ENCODE measurements around the gene MAS1. TPM values are rescaled to one million over a fixed set of nuclear protein-coding genes. Genes with fewer than 3 reads are reported as not detected.
"Not testable (repeated sequence)": the region's sequence is repeated elsewhere in the genome, so short reads cannot be mapped to it uniquely, and the experiment has no call there.

MAS1 gene
- total RNA-seq, 3 donors from 2014 or later (not counting 1 experiment from before 2014, with no cell fraction given): not detected

- H3K4me1 Mint-ChIP-seq: no peaks in the 10 kb centered on the region
- no peaks in the 10 kb centered on the region for H3K4me1 ChIP-seq (ENCODE audit: control insufficient read depth, insufficient read depth, low read length)
- H3K27me3 Mint-ChIP-seq (ENCODE audit: low read depth in 2 of 2): peaks cover 16 to 21% of the 10 kb centered on the region in 2 donors
- no peaks in the 10 kb centered on the region for H3K9me3 Mint-ChIP-seq
- no peak overlapping the region for H3K27ac Mint-ChIP-seq
- no peak overlapping the region for H3K4me3 Mint-ChIP-seq
- peaks cover 3% of the 10 kb centered on the region for H3K27me3 ChIP-seq (ENCODE audit: control insufficient read depth, insufficient read depth, low read length)
- WGBS (ENCODE audit: insufficient coverage): 87% methylated on average over 9 of the region's 9 CpGs
- no peaks in the 10 kb centered on the region for H3K36me3 ChIP-seq (ENCODE audit: control insufficient read depth, insufficient read depth, low read length)
- DNase-seq (no peak), ATAC-seq (no peak)
- no peaks in the 10 kb centered on the region for H3K9me3 ChIP-seq (ENCODE audit: control insufficient read depth, insufficient read depth, low read length)
- peaks cover 8% of the 10 kb centered on the region for H3K36me3 Mint-ChIP-seq
- no peak for TF ChIP-seq CTCF (IDR thresholded peaks at IDR 0.05)
- H3K4me3 ChIP-seq (ENCODE audit: low read length): no peak overlapping the region
- H3K27ac ChIP-seq (ENCODE audit: low read length): no peak overlapping the region
- intact Hi-C loops (cut with micrococcal nuclease): no loop called here
Measured at GRCh38 chr6:159916752-159917151, 26.0 kb downstream of the MAS1 start.

GRCh38 chr6:159919011-159919511 is 28.3 kb downstream of the MAS1 start:
- H3K36me3 Mint-ChIP-seq: peaks cover 8% of the 10 kb centered on the region
- no peaks in the 10 kb centered on the region for H3K4me1 Mint-ChIP-seq
- no peak for TF ChIP-seq CTCF (IDR thresholded peaks at IDR 0.05)
- H3K27ac Mint-ChIP-seq: no peak overlapping the region
- no peaks in the 10 kb centered on the region for H3K9me3 Mint-ChIP-seq
- no peaks in the 10 kb centered on the region for H3K4me1 ChIP-seq (ENCODE audit: control insufficient read depth, insufficient read depth, low read length)
- intact Hi-C loops (cut with micrococcal nuclease): no loop called here
- H3K27me3 Mint-ChIP-seq (ENCODE audit: low read depth in 2 of 2): peaks cover 9 to 17% of the 10 kb centered on the region in 2 donors
- no peaks in the 10 kb centered on the region for H3K36me3 ChIP-seq (ENCODE audit: control insufficient read depth, insufficient read depth, low read length)
- H3K9me3 ChIP-seq (ENCODE audit: control insufficient read depth, insufficient read depth, low read length): no peaks in the 10 kb centered on the region
- DNase-seq: no peak
- no peak for ATAC-seq
- H3K4me3 ChIP-seq (ENCODE audit: low read length): no peak overlapping the region
- no peak overlapping the region for H3K4me3 Mint-ChIP-seq
- WGBS (ENCODE audit: insufficient coverage): 87% methylated on average over 7 of the region's 7 CpGs
- H3K27ac ChIP-seq (ENCODE audit: low read length): no peak overlapping the region
- H3K27me3 ChIP-seq (ENCODE audit: control insufficient read depth, insufficient read depth, low read length): peaks cover 3% of the 10 kb centered on the region

GRCh38 chr6:159919800-159920199 is 29.0 kb downstream of the MAS1 start:
- Mint-ChIP-seq H3K9me3 (no peaks in the 10 kb centered on the region), H3K36me3 (peaks cover 8% of the 10 kb centered on the region), H3K27me3 (ENCODE audit: low read depth in 2 of 2) (peaks cover 6 to 10% of the 10 kb centered on the region in 2 donors), H3K4me1 (no peaks in the 10 kb centered on the region), H3K27ac (no peak overlapping the region), H3K4me3 (no peak overlapping the region)
- Histone ChIP-seq H3K36me3 (ENCODE audit: control insufficient read depth, insufficient read depth, low read length) (no peaks in the 10 kb centered on the region), H3K27ac (ENCODE audit: low read length) (no peak overlapping the region), H3K4me3 (ENCODE audit: low read length) (no peak overlapping the region), H3K27me3 (ENCODE audit: control insufficient read depth, insufficient read depth, low read length) (no peaks in the 10 kb centered on the region), H3K4me1 (ENCODE audit: control insufficient read depth, insufficient read depth, low read length) (no peaks in the 10 kb centered on the region), H3K9me3 (ENCODE audit: control insufficient read depth, insufficient read depth, low read length) (no peaks in the 10 kb centered on the region)
- WGBS (ENCODE audit: insufficient coverage): 84% methylated on average over 6 of the region's 6 CpGs
- DNase-seq (no peak), ATAC-seq (no peak)
- intact Hi-C loops (cut with micrococcal nuclease): no loop called here
- no peak for TF ChIP-seq CTCF (IDR thresholded peaks at IDR 0.05)

GRCh38 chr6:159924150-159924549 is 33.4 kb downstream of the MAS1 start:
- H3K9me3 Mint-ChIP-seq; DNase-seq; H3K36me3 ChIP-seq (ENCODE audit: control insufficient read depth, insufficient read depth, low read length); H3K27ac Mint-ChIP-seq; H3K4me3 ChIP-seq (ENCODE audit: low read length); ATAC-seq; intact Hi-C loops (cut with micrococcal nuclease); H3K4me1 ChIP-seq (ENCODE audit: control insufficient read depth, insufficient read depth, low read length); H3K9me3 ChIP-seq (ENCODE audit: control insufficient read depth, insufficient read depth, low read length); H3K27ac ChIP-seq (ENCODE audit: low read length); H3K4me3 Mint-ChIP-seq; H3K4me1 Mint-ChIP-seq; H3K27me3 ChIP-seq (ENCODE audit: control insufficient read depth, insufficient read depth, low read length); H3K36me3 Mint-ChIP-seq: not testable (repeated sequence)
- 56% methylated on average over 1 of the region's 2 CpGs for WGBS (ENCODE audit: insufficient coverage)
- peaks cover 3 to 10% of the 10 kb centered on the region in 2 donors for H3K27me3 Mint-ChIP-seq (ENCODE audit: low read depth in 2 of 2)

Data from natural killer cell (primary cell).